GM19467 (cell line): ENCODE measurements around the gene SMIM32.

Experiments used
- ATAC-seq: cut with Tn5 transposase; IDR thresholded peaks from one replicate; pipeline ENCODE4 v1.9.1; 2021; ENCODE audit warnings: mild to moderate bottlenecking, moderate library complexity; ENCODE audit not compliant: unreplicated experiment

The SMIM32 gene

DNA sequence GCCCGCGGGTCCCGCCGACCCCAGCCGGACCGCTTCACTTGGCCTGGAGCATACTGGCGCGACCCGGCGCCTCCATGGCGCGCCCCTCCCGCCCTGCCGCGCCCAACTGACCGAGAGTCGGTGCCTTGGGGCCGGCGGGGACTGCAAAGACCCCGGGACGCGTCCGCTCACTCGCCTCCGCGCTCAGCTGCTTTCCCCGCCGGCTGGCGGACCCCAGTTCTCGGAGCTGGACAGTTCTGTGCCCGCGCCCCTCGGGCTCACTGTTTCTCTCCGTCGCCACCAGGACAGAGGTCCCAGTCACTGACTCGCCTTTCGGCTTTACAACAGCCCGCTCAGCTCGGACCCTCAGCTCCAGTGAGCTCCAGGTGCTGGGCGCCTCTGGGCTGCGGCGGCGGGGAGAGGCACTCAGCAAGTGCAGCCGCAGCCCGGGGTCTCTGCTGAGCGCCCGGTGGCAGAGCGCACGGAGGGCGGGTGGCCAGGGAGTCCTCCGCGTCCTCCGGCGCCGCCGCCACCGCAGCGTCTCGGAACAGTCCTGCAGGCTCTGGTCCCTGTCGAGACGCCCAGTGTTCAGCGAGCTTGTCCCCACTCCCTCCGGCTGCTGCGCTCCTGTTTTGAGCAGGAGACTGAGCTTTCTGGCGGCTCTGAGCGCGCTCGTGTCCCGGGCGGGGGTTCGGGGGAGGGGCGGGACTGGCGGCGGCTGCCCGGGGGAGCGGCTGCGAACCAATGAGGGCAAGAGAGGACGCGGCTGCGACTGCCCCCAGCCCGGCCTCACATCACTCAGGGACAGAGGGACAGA is at the start of gene SMIM32:
Gene SMIM32, minus strand, starts transcription at position 637 of the 796 bp plus-strand sequence. CDS start 638 bp downstream, outside the sequence.
- no peak for ATAC-seq

DNA sequence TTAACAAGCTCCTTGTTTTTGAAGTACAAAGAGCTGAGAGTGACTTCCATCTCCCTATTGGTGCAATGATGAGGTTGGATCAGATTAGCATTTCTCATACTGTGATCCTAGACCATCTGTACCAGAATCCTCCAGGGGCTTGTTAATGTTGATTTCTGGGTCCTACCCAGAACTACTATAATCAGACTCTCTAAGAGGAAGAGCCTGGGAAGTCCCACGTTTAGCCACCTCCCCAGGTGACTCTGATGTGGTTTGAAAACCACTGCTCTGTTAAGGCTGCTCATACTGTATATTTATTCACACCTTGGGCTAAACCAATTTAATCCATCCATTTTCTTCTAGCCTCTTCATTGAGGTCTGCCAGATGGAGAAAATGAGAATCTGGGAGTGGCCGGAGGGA is 49.6 kb upstream of the SMIM32 start:
- ATAC-seq, result no peak

GRCh38 chr5:136242136-136242535 is 49.2 kb upstream of the SMIM32 start:
- no peak for ATAC-seq

DNA sequence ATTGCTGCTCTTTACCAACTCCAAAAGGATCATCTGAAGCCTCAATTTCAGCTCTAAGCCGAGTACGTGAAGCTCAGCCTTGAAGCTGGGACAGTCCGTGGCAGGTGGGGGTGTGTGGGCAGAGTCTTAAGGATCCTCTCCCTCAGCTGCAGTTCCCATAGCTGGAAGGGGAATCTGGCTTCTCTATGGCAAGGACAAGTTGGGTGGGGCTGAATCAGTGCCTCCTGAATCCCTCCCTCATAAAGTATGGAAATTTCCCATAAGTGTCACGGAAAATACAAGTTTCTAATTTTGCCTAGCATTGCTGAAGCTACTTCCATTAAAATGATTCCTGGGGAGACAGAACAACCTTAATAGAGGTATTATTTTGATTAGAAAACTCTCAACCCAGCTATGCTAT is 47.9 kb upstream of the SMIM32 start:
- ATAC-seq, result no peak

DNA sequence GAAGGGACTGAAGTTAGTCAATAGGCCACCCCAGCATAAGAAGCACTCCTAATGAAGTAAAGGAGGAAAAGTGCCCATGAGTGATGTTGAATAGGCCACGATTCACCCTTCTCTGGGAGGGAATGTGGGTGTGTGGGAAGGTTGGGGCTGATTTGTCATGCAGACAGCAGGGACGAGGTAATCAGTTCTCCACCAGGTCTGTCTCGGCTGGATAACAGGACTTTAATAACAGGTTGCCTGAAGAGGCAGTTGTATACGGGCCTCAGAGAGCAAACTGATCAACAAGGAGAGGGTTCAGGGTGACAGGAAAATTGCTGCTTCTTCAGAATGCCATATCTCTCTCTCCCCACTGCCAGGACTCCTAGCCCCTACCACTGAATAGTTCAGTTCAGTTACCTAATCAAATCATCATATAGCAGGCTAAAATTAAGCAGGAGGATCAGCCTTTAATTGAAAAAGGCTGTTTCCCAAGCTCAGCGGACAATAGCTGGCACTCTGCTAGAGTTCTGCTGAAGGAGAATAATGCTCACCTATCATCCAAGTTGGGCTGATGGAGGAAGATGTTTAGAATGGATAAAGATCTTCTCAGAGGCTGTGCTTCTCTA is 43.6 kb upstream of the SMIM32 start:
- no peak for ATAC-seq

DNA sequence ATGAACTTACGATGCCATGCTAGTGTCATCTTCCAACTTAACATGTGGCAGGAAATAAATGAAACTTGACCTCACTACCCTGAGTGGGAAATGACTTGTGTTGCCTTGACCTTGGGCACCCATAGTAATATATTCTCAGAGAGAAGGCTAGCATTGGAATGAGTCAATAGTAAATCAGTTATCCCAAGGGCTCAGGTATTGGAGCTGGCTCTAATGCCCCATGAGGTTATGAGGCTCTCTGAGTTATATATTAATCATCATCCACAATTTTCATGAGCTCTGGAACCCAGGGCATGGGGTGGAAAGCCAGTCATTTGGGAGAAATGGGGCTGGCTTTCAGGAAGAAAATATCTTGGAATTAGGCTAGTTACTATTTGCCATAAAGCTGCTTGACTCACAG is 42.4 kb upstream of the SMIM32 start:
- no peak for ATAC-seq

- ATAC-seq, result no peak
Measured at GRCh38 chr5:136232316-136232715, 39.4 kb upstream of the SMIM32 start.

DNA sequence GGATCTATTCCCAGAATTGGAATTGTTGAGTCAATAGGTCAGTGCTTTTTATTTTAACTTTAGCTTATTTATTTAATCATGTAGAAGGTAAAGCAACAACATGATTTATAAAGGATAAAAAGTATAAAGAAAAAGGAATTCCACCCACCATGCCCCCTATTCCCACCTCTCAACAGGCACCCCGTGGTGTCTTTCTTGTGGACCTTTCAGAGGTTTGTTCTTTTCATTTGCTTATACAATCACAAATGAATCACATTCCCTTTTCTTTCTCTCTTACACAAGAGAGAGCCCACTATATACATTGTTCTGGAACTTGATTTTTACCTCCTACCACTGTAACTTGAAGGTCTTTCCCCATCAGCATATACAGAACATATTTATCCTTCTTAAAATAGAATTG is 37.2 kb upstream of the SMIM32 start:
- no peak for ATAC-seq

- ATAC-seq, result no peak
Measured at GRCh38 chr5:136228136-136228757, 35.3 kb upstream of the SMIM32 start.

- ATAC-seq, result no peak
Measured at GRCh38 chr5:136226401-136226800, 33.4 kb upstream of the SMIM32 start.

GRCh38 chr5:136225796-136226195 is 32.8 kb upstream of the SMIM32 start:
- no peak for ATAC-seq

DNA sequence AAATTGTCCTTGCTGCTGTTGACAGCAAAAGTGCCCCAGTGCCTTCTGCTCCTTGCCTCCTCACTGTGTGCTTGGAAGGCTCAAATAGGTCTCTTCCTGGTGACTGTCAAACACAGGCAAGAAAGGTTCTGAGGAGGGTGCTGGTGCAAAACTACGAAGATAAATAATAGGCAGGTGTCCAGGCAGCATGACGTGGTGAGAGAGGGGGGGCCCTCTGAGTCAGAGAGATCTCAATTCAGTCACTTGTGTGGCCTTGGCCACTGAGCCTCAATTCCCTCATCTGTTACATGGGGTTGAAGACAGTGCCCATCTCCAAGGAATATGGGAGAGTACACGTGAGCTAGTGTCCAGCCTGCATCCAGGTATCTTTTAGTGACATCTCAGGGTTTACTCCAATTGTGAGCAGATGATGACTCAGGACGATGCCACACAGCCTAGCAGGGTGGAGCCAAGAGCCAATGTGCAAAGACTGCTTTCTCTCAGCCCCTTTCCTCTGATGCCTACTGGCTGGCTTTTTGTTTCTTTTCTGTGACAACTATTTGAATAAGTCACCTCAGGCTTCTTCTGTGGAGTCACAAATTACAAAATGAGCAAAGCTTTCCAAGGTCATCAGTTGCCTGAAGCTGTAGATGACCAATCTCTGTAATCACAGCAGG is 29.7 kb upstream of the SMIM32 start:
- no peak for ATAC-seq

DNA sequence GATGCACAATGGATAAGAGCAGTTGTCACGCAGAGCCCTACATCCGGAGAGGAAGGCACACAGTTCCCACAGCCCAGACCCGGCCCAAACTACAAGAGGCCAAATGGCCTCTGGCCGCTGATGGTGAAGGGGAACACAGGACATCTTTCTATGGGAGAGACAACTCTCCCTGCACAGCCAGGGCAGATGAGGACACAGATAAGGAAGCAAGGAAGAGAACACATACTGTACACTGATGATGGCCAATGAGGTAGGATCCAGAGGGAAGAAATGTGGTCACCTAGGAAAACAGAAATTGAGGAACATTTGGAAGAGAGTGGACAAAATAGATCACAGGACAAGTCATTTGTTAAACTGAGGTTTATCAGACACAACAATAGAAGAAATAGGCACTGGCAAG is 28.4 kb upstream of the SMIM32 start:
- ATAC-seq, result no peak

- ATAC-seq, result no peak
Measured at GRCh38 chr5:136216230-136216629, 23.3 kb upstream of the SMIM32 start.

DNA sequence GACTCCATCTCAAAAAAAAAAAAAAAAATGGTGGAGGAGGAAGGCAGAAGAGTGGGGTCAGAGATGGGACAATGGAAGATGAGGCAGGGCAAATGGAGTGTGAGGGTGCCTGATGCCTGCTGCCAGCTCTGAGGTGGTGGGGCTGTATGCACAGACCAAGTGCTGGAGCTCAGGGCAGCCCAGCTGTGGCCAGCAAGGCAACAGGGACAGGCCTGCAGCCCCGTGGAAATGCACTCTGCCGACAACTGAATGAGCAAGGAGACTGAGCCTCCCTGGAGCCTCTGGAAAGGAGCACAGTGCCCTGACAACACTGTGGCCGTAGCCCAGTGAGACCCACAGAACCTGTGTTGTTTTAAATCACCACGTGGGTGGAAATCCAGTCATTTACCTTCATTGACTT is 22.9 kb upstream of the SMIM32 start:
- ATAC-seq, result no peak

DNA sequence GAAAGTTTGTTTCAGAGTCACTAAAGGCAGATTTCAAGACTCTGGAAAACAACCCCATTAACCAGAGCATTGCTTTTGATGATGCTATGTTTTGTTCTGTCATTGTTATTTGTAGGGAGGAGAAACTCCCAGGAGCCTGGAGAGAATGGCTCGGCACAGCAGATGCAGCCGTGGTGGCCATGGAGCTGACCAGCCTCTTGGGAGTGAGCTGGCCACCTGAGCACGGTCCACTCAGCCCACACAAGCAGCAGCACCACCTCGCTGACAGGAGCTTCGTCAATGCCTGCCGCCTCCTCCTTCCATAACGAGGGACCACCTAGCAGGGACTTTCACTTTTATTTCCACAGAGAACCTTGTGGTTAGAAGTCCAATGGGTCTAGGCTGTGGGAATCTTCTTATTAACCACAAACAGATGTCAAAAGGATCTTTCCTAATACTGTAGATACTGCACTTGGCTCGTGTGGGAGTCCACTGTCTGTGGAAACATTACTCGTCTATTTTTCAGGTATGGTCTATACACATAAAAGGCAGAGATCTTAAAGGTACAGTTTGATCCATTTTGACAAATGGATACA is 21.0 kb upstream of the SMIM32 start:
- no peak for ATAC-seq

- ATAC-seq, result no peak
Measured at GRCh38 chr5:136212252-136212721, 19.3 kb upstream of the SMIM32 start.

GRCh38 chr5:136211282-136212040 is 18.5 kb upstream of the SMIM32 start:
- no peak for ATAC-seq

- ATAC-seq, result no peak
Measured at GRCh38 chr5:136210259-136210658, 17.3 kb upstream of the SMIM32 start.

DNA sequence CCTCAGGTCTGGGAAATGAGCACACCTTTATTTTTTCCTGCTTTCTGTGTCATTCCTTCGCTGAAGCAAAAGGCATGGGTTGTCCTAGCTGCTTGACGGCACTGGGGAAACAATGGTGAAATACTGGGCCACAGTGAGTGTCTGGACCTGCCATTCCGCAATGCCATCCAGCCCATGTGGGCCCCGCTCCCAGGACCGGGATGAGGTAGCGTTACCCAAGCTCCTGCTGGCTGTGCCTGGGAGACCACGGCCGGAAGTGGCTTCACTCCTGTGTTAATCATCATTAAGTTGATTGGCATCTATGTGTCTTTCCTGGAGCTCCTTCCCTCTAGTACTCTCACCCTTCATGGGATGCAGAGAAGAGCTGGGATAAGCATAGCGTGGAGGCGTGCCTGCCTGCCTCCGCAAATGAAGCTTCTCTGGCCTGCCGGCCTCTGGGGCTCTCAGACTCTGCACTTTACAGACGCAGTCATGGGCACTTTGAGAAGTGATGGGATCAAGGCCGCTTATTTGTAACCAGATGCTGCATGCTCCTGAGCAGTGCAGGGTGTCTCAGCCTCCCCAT is 16.5 kb upstream of the SMIM32 start:
- no peak for ATAC-seq
